Measurements from ENCODE around the gene CHADL. TPM values are rescaled to one million over a fixed set of nuclear protein-coding genes. Genes with fewer than 3 reads are reported as not detected.

Gene CHADL
- total RNA-seq, 3 donors from 2014 or later, result 1.3 to 3.7 (median 1.4) TPM

GRCh38 chr22:41231369-41231768 is 9.4 kb downstream of the CHADL start:
- Histone ChIP-seq H3K27ac (no peak overlapping the region), H3K4me3 (no peak overlapping the region), H3K9me3 (no peaks in the 10 kb centered on the region), H3K36me3 (peaks cover 8% of the 10 kb centered on the region), H3K4me1 (no peaks in the 10 kb centered on the region), H3K27me3 (no peaks in the 10 kb centered on the region)
- TF ChIP-seq CTCF (IDR thresholded peaks at IDR 0.05), result no peak
- no peak for TF ChIP-seq POLR2AphosphoS5 (IDR thresholded peaks at IDR 0.05)
- TF ChIP-seq POLR2A (IDR thresholded peaks at IDR 0.05), result no peak
- intact Hi-C loops (cut with DNase I; ENCODE audit: low total_unique reads), result no loop called here
- DNase-seq (ENCODE audit: low spot score in 2 of 2), result no peak

GRCh38 chr22:41230401-41230785 is 10.3 kb downstream of the CHADL start:
- no peak overlapping the region for H3K4me3 ChIP-seq
- DNase-seq (ENCODE audit: low spot score in 2 of 2), result no peak
- H3K36me3 ChIP-seq, result peaks cover 8% of the 10 kb centered on the region
- H3K27ac ChIP-seq, result no peak overlapping the region
- no peak for TF ChIP-seq POLR2A (IDR thresholded peaks at IDR 0.05)
- no peak for TF ChIP-seq POLR2AphosphoS5 (IDR thresholded peaks at IDR 0.05)
- TF ChIP-seq CTCF (IDR thresholded peaks at IDR 0.05), result no peak
- H3K27me3 ChIP-seq, result no peaks in the 10 kb centered on the region
- no peaks in the 10 kb centered on the region for H3K9me3 ChIP-seq
- intact Hi-C loops (cut with DNase I; ENCODE audit: low total_unique reads), result no loop called here
- H3K4me1 ChIP-seq, result no peaks in the 10 kb centered on the region

GRCh38 chr22:41229730-41230400 is 10.9 kb downstream of the CHADL start:
- intact Hi-C loops (cut with DNase I; ENCODE audit: low total_unique reads), result no loop called here
- H3K27ac ChIP-seq, result no peak overlapping the region
- H3K4me1 ChIP-seq, result no peaks in the 10 kb centered on the region
- no peak for DNase-seq (ENCODE audit: low spot score in 2 of 2)
- no peak overlapping the region for H3K4me3 ChIP-seq
- TF ChIP-seq POLR2A (IDR thresholded peaks at IDR 0.05) (no peak), CTCF (IDR thresholded peaks at IDR 0.05) (no peak), POLR2AphosphoS5 (IDR thresholded peaks at IDR 0.05) (no peak)
- peaks cover 8% of the 10 kb centered on the region for H3K36me3 ChIP-seq
- no peaks in the 10 kb centered on the region for H3K27me3 ChIP-seq
- H3K9me3 ChIP-seq, result no peaks in the 10 kb centered on the region

- intact Hi-C loops (cut with DNase I; ENCODE audit: low total_unique reads), result no loop called here
- no peak overlapping the region for H3K27ac ChIP-seq
- no peak for DNase-seq (ENCODE audit: low spot score in 2 of 2)
- no peak overlapping the region for H3K4me3 ChIP-seq
- no peaks in the 10 kb centered on the region for H3K27me3 ChIP-seq
- no peaks in the 10 kb centered on the region for H3K9me3 ChIP-seq
- H3K4me1 ChIP-seq, result no peaks in the 10 kb centered on the region
- H3K36me3 ChIP-seq, result peaks cover 8% of the 10 kb centered on the region
- TF ChIP-seq CTCF (IDR thresholded peaks at IDR 0.05), result no peak
- no peak for TF ChIP-seq POLR2A (IDR thresholded peaks at IDR 0.05)
- TF ChIP-seq POLR2AphosphoS5 (IDR thresholded peaks at IDR 0.05), result no peak
Measured at GRCh38 chr22:41229215-41229614, 11.5 kb downstream of the CHADL start.

- intact Hi-C loops (cut with DNase I; ENCODE audit: low total_unique reads), result no loop called here
- Histone ChIP-seq H3K27me3 (no peaks in the 10 kb centered on the region), H3K27ac (no peak overlapping the region), H3K4me3 (no peak overlapping the region), H3K9me3 (no peaks in the 10 kb centered on the region), H3K4me1 (no peaks in the 10 kb centered on the region), H3K36me3 (peaks cover 8% of the 10 kb centered on the region)
- no peak for TF ChIP-seq POLR2AphosphoS5 (IDR thresholded peaks at IDR 0.05)
- TF ChIP-seq CTCF (IDR thresholded peaks at IDR 0.05), result no peak
- TF ChIP-seq POLR2A (IDR thresholded peaks at IDR 0.05), result no peak
- no peak for DNase-seq (ENCODE audit: low spot score in 2 of 2)
Measured at GRCh38 chr22:41226723-41227655, 13.7 kb downstream of the CHADL start.
